Trophoblast cell (in vitro differentiated cells and primary cell): ENCODE data around the gene RAB30.

Source experiments
- DNase-seq, 2 donors: peaks; one replicate each; pipeline ENCODE4 v3.0.0-alpha.2; 2016
- H2AFZ ChIP-seq: 2 replicates; pipeline ENCODE4 v1.6.1; 2013; ENCODE audit warnings: low read length, moderate library complexity, mild to moderate bottlenecking; ENCODE audit not compliant: insufficient read depth, poor library complexity
- H2AK5ac ChIP-seq: 2 replicates; pipeline ENCODE4 v1.6.1; 2013; ENCODE audit warnings: mild to moderate bottlenecking, low read length
- H2BK120ac ChIP-seq: 2 replicates; pipeline ENCODE4 v1.6.1; 2013; ENCODE audit warnings: low read length, mild to moderate bottlenecking, moderate library complexity; ENCODE audit not compliant: insufficient read depth, poor library complexity
- H2BK12ac ChIP-seq: 2 replicates; pipeline ENCODE4 v1.6.1; 2013; ENCODE audit warnings: mild to moderate bottlenecking, low read length, moderate library complexity
- H2BK5ac ChIP-seq: 2 replicates; pipeline ENCODE4 v1.6.1; 2013; ENCODE audit warnings: low read length, low read depth, moderate library complexity, mild to moderate bottlenecking; ENCODE audit not compliant: poor library complexity
- H3K14ac ChIP-seq: 2 replicates; pipeline ENCODE4 v1.6.1; 2013; ENCODE audit warnings: mild to moderate bottlenecking, low read length
- H3K18ac ChIP-seq: 2 replicates; pipeline ENCODE4 v1.6.1; 2013; ENCODE audit warnings: mild to moderate bottlenecking, low read length
- H3K23ac ChIP-seq: 2 replicates; pipeline ENCODE4 v1.6.1; 2013; ENCODE audit warnings: low read length
- H3K27ac ChIP-seq: 2 replicates; pipeline ENCODE4 v1.5.1; 2013; ENCODE audit warnings: low read depth, mild to moderate bottlenecking, inconsistent platforms, low read length, moderate library complexity
- H3K27me3 ChIP-seq: 2 replicates; pipeline ENCODE4 v1.6.1; 2013; ENCODE audit warnings: inconsistent platforms, mild to moderate bottlenecking, low read length, moderate library complexity; ENCODE audit not compliant: insufficient read depth
- H3K36me3 ChIP-seq, 2 experiments: 1 replicate in 1 of 2; 2 replicates in 1 of 2; pipeline ENCODE4 v1.6.1; 2013; ENCODE audit warnings: low read length in 2 of 2, mild to moderate bottlenecking in 2 of 2, moderate library complexity in 1 of 2; ENCODE audit not compliant: insufficient read depth in 2 of 2, control insufficient read depth in 1 of 2
- H3K4ac ChIP-seq: 2 replicates; pipeline ENCODE4 v1.6.1; 2013; ENCODE audit warnings: low read depth, mild to moderate bottlenecking, low read length, moderate library complexity
- H3K4me1 ChIP-seq, 2 experiments: 1 replicate in 1 of 2; 2 replicates in 1 of 2; pipeline ENCODE4 v1.6.1; 2013; ENCODE audit warnings: low read length in 2 of 2, mild to moderate bottlenecking in 2 of 2, moderate library complexity in 1 of 2; ENCODE audit not compliant: insufficient read depth in 2 of 2, control insufficient read depth in 1 of 2
- H3K4me2 ChIP-seq: 2 replicates; pipeline ENCODE4 v1.6.1; 2013; ENCODE audit warnings: inconsistent platforms, mild to moderate bottlenecking, low read length, moderate library complexity
- H3K4me3 ChIP-seq: 2 replicates; pipeline ENCODE4 v1.5.1; 2013; ENCODE audit warnings: mild to moderate bottlenecking, low read depth, low read length, inconsistent platforms
- H3K79me1 ChIP-seq: one replicate; pipeline ENCODE4 v1.6.1; 2013; ENCODE audit warnings: low read length
- H3K79me2 ChIP-seq: 2 replicates; pipeline ENCODE4 v1.6.1; 2013; ENCODE audit warnings: low read length, mild to moderate bottlenecking; ENCODE audit not compliant: control insufficient read depth, insufficient read depth, poor library complexity
- H3K9ac ChIP-seq: 2 replicates; pipeline ENCODE4 v1.6.1; 2013; ENCODE audit warnings: mild to moderate bottlenecking, low read length
- H3K9me3 ChIP-seq: 2 replicates; pipeline ENCODE4 v1.6.1; 2013; ENCODE audit warnings: low read depth, mild to moderate bottlenecking, control low read depth, inconsistent platforms, low read length; ENCODE audit not compliant: insufficient read depth
- H4K12ac ChIP-seq: 2 replicates; pipeline ENCODE4 v1.6.1; 2013; ENCODE audit warnings: low read depth, mild to moderate bottlenecking, low read length, moderate library complexity
- H4K8ac ChIP-seq: 2 replicates; pipeline ENCODE4 v1.6.1; 2013; ENCODE audit warnings: low read depth, mild to moderate bottlenecking, low read length, moderate library complexity
- H4K91ac ChIP-seq: one replicate; pipeline ENCODE4 v1.6.1; 2013; ENCODE audit warnings: low read depth, mild to moderate bottlenecking, low read length, moderate library complexity
- WGBS: extraction: QIAGEN DNeasy Blood & Tissue Kit; methylation state at CpG from one replicate; pipeline ENCODE4 v1.1.7; 2013; ENCODE audit warnings: missing lambda C conversion rate; ENCODE audit not compliant: insufficient read length, insufficient coverage; ENCODE audit errors: extremely low coverage; 5-methylcytosine and 5-hydroxymethylcytosine counted together

Gene RAB30

DNA sequence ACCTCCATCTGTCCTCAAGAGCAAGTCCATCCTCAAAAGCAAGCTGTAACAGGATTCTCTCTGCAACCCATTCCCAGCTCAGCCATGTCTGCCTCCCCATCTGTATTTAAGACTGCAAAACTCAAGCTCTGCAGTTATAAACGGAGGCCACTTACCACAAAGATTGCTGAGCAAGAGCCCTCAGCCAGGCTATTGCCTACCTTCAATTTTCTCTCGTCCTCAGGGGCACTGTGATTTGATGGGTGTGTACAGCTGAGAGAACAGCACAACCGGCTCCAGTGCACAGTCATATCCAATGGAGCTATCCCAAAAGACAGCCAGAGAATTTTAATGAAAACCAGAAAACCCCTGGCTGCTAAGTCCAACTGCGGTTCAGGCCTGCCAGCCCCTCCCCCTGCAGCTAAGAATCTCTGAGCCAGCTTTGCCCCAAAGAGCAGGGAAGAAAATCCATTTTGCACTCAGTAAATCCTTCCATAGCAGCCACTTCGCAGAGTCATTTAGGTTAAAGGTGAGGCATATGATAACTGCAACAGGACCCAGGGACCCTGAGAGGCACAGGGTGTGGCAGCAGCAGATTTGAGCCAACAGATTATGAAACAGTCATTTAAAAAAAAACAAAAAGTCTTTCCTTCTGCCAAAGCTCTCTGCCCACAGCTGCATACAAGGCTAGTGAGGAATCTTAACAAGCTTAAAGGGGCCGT, 37.6 kb downstream of the RAB30 start:
- Histone ChIP-seq H3K79me2 (no peaks in the 10 kb centered on the region), H3K79me1 (no peaks in the 10 kb centered on the region), H4K91ac (no peak overlapping the region), H3K27me3 (no peaks in the 10 kb centered on the region), H3K9me3 (no peaks in the 10 kb centered on the region), H3K9ac (no peak overlapping the region), H3K4me1 (peaks cover 6 to 14% of the 10 kb centered on the region in 2 experiments), H2BK5ac (no peak overlapping the region), H4K12ac (no peak overlapping the region), H3K4ac (no peak overlapping the region), H2BK120ac (no peak overlapping the region), H3K4me3 (no peak overlapping the region), H3K14ac (no peak overlapping the region), H3K36me3 (no peaks in the 10 kb centered on the region), H2AFZ (no peak overlapping the region), H3K4me2 (no peak overlapping the region), H2AK5ac (no peak overlapping the region), H2BK12ac (no peak overlapping the region), H3K18ac (no peak overlapping the region), H3K27ac (no peak overlapping the region), H4K8ac (no peak overlapping the region), H3K23ac (no peak overlapping the region)
- peak in 1 of 2 donors; percentile 37 for DNase-seq
- no CpG with 5 or more reads among the region's 6 CpGs for WGBS

- H4K12ac ChIP-seq = no peak overlapping the region
- H3K4me2 ChIP-seq = no peak overlapping the region
- no peaks in the 10 kb centered on the region for H3K79me2 ChIP-seq
- no peaks in the 10 kb centered on the region for H3K27me3 ChIP-seq
- H3K23ac ChIP-seq = no peak overlapping the region
- no peak overlapping the region for H3K14ac ChIP-seq
- no peak overlapping the region for H2AFZ ChIP-seq
- DNase-seq = no peak
- no peak overlapping the region for H4K8ac ChIP-seq
- H2BK12ac ChIP-seq = no peak overlapping the region
- no peaks in the 10 kb centered on the region for H3K36me3 ChIP-seq
- no peaks in the 10 kb centered on the region for H3K9me3 ChIP-seq
- no peak overlapping the region for H3K9ac ChIP-seq
- H3K4ac ChIP-seq = no peak overlapping the region
- no peak overlapping the region for H2AK5ac ChIP-seq
- H2BK120ac ChIP-seq = no peak overlapping the region
- no peaks in the 10 kb centered on the region for H3K79me1 ChIP-seq
- no peak overlapping the region for H3K18ac ChIP-seq
- no peak overlapping the region for H3K27ac ChIP-seq
- H3K4me3 ChIP-seq = no peak overlapping the region
- no peak overlapping the region for H4K91ac ChIP-seq
- H3K4me1 ChIP-seq = peaks cover 6 to 14% of the 10 kb centered on the region in 2 experiments
- WGBS = no CpG with 5 or more reads among the region's 1 CpG
- no peak overlapping the region for H2BK5ac ChIP-seq
These were observed 38.3 kb downstream of the RAB30 start for GRCh38 chr11:83033371-83033770.

DNA sequence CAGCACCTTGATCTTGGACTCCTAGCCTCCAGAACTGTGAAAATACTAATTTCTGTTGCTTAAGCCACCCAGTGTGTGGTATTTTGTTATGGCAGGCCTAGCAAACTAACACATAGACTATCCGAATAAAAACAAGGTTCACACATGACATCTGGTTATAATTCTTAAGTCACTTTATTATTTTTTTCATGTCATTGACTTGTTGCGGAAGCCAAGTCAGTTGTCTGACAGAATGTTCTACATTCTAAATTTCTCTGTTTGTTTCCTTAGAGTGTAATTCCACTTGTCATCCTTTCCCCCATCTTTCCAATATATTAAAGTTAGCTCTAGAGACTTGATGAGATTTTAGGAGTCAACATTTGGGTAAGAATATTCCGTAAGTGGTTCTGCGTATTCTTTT, 40.6 kb downstream of the RAB30 start:
- WGBS = no CpG with 5 or more reads among the region's 4 CpGs
- Histone ChIP-seq H3K79me1 (no peaks in the 10 kb centered on the region), H4K91ac (no peak overlapping the region), H4K12ac (no peak overlapping the region), H3K23ac (no peak overlapping the region), H3K27me3 (no peaks in the 10 kb centered on the region), H3K9me3 (no peaks in the 10 kb centered on the region), H3K18ac (no peak overlapping the region), H3K4me3 (no peak overlapping the region), H2BK5ac (no peak overlapping the region), H2AFZ (no peak overlapping the region), H2BK12ac (no peak overlapping the region), H3K79me2 (no peaks in the 10 kb centered on the region), H3K14ac (no peak overlapping the region), H3K27ac (no peak overlapping the region), H3K4me2 (no peak overlapping the region), H2AK5ac (no peak overlapping the region), H3K4ac (no peak overlapping the region), H3K36me3 (no peaks in the 10 kb centered on the region), H3K9ac (no peak overlapping the region), H2BK120ac (no peak overlapping the region), H3K4me1 (peaks cover 6 to 12% of the 10 kb centered on the region in 2 experiments), H4K8ac (no peak overlapping the region)
- DNase-seq = no peak

- no peak overlapping the region for H2AK5ac ChIP-seq
These were observed 43.9 kb downstream of the RAB30 start for GRCh38 chr11:83027794-83028193.

More at GRCh38 chr11:83027794-83028193, 43.9 kb downstream of the RAB30 start:
- Histone ChIP-seq H3K36me3 (no peaks in the 10 kb centered on the region), H3K27ac (no peak overlapping the region), H3K79me1 (no peaks in the 10 kb centered on the region), H3K27me3 (no peaks in the 10 kb centered on the region), H2BK120ac (no peak overlapping the region), H3K4me3 (no peak overlapping the region), H3K18ac (no peak overlapping the region), H3K79me2 (no peaks in the 10 kb centered on the region), H2BK12ac (no peak overlapping the region), H3K4me2 (no peak overlapping the region), H3K14ac (no peak overlapping the region), H2BK5ac (no peak overlapping the region), H3K23ac (no peak overlapping the region), H4K91ac (no peak overlapping the region), H4K8ac (no peak overlapping the region), H3K9me3 (no peaks in the 10 kb centered on the region), H2AFZ (no peak overlapping the region), H4K12ac (no peak overlapping the region), H3K4me1 (peaks cover 0 to 3% of the 10 kb centered on the region in 2 experiments), H3K4ac (no peak overlapping the region), H3K9ac (no peak overlapping the region)
- DNase-seq = no peak
- no CpG with 5 or more reads among the region's 2 CpGs for WGBS
